B cell (primary cell): Measurements from ENCODE around the gene MUC13.

Source experiments
- CTCF ChIP-seq: fragments of 200-600 bp; IDR thresholded peaks from one replicate; pipeline ENCODE4 v1.8.0; 2022; ENCODE audit warnings: antibody characterized with exemption, mild to moderate bottlenecking
- EZH2 ChIP-seq: IDR thresholded peaks from 2 replicates; pipeline ENCODE4 v1.6.1; 2012; ENCODE audit warnings: borderline replicate concordance, low read depth, mild to moderate bottlenecking, moderate library complexity, low read length; ENCODE audit not compliant: insufficient read depth, poor library complexity, severe bottlenecking

GRCh38 chr3:124916837-124917409 lies 17.6 kb downstream of the MUC13 start:
- no peak for TF ChIP-seq CTCF
- no peak for TF ChIP-seq EZH2
